Loucy (cell line): ENCODE measurements around the gene HGFAC.

Experiments
- EZH2phosphoT487 ChIP-seq: fragments of 200-600 bp; IDR thresholded peaks from 2 replicates; pipeline ENCODE4 v1.6.1; 2018; ENCODE audit warnings: antibody characterized with exemption, mild to moderate bottlenecking, moderate library complexity, borderline replicate concordance
- TF ChIP-seq, protein P1 (sequence below): fragments of 200-600 bp; sonication (generic); conservative IDR thresholded peaks from 2 replicates; pipeline ENCODE4 v1.5.1; 2014; ENCODE audit warnings: mild to moderate bottlenecking, antibody characterized with exemption, low read length

DNA sequence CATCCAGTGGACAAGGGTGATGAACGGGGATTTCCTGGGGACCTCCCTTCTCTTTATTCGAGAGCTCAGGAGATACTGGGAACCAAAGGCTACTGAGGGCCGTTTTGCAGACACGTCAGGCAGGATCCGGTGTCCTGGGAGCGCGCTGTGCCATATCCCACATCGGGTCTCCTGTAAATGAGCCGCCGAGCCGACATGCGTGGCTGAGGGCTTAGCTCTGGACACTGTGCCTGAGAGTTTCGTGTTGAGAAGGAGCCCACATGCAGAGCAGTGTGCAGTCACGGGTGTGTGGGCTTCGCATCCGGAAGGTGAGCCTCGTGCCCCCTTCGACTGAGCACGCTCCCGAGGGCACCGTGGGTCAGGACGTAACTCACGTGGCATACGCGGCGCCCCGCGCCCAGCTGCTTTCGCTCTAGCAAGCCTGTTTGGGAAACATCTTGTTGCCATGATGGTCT lies 28.5 kb upstream of the HGFAC start:
- TF ChIP-seq, protein P1, sequence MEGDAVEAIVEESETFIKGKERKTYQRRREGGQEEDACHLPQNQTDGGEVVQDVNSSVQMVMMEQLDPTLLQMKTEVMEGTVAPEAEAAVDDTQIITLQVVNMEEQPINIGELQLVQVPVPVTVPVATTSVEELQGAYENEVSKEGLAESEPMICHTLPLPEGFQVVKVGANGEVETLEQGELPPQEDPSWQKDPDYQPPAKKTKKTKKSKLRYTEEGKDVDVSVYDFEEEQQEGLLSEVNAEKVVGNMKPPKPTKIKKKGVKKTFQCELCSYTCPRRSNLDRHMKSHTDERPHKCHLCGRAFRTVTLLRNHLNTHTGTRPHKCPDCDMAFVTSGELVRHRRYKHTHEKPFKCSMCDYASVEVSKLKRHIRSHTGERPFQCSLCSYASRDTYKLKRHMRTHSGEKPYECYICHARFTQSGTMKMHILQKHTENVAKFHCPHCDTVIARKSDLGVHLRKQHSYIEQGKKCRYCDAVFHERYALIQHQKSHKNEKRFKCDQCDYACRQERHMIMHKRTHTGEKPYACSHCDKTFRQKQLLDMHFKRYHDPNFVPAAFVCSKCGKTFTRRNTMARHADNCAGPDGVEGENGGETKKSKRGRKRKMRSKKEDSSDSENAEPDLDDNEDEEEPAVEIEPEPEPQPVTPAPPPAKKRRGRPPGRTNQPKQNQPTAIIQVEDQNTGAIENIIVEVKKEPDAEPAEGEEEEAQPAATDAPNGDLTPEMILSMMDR: no peak
- no peak for TF ChIP-seq EZH2phosphoT487
